Measurements from ENCODE around the gene METTL25B.

GRCh38 chr1:156726549-156727226 is 1.6 kb upstream of the METTL25B start:
- TF ChIP-seq GATA3 (IDR thresholded peaks at IDR 0.05; ENCODE audit: low read depth, low read length) (no peak), GATA2 (IDR thresholded peaks at IDR 0.05; ENCODE audit: low read depth, low read length) (no peak)

All from SH-SY5Y (cell line).